K562 (cell line): Measurements from ENCODE around the gene USH2A.

Source experiments
- BMI1 ChIP-seq: fragments of 150-350 bp; IDR thresholded peaks from 2 replicates; pipeline ENCODE4 v1.6.1; 2014; ENCODE audit warnings: low read length
- ETV6 ChIP-seq, 3 experiments: fragments of 150-350 bp in 1 of 3; sonication (generic) in 1 of 3; formaldehyde crosslinking in 1 of 3; IDR thresholded peaks; 2 replicates each; pipeline versions ENCODE4 v1.6.1 to v1.8.0; 2014 to 2022; ENCODE audit warnings: borderline replicate concordance in 2 of 3, low read depth in 2 of 3, antibody characterized with exemption in 1 of 3, low read length in 1 of 3, mild to moderate bottlenecking in 1 of 3, missing genetic modification reagents in 1 of 3
- KLF16 ChIP-seq: IDR thresholded peaks from 2 replicates; pipeline ENCODE4 v1.6.1; 2016; ENCODE audit warnings: antibody characterized with exemption
- MTA3 ChIP-seq: fragments of 450-650 bp; formaldehyde crosslinking; IDR thresholded peaks from 2 replicates; pipeline ENCODE4 v1.6.1; 2017; ENCODE audit warnings: mild to moderate bottlenecking, borderline replicate concordance
- POLR2AphosphoS2 ChIP-seq: IDR thresholded peaks from 2 replicates; pipeline ENCODE4 v1.6.1; 2012; ENCODE audit warnings: low read length, improper control_type of control experiment
- PRMT5 ChIP-seq: sonication (generic); formaldehyde crosslinking; IDR thresholded peaks from 2 replicates; pipeline ENCODE4 v1.5.0; 2020; ENCODE audit warnings: missing genetic modification reagents
- RAD21 ChIP-seq, 2 experiments: fragments of 250-450 bp in 1 of 2; fragments of 450-650 bp in 1 of 2; sonication (Bioruptor Pico) in 1 of 2; formaldehyde crosslinking in 1 of 2; IDR thresholded peaks in 1 of 2; conservative IDR thresholded peaks in 1 of 2; 2 replicates each; pipeline versions ENCODE4 v1.4.0 to v1.8.0; 2020 to 2022; ENCODE audit warnings: mild to moderate bottlenecking in 2 of 2, moderate library complexity in 1 of 2
- RCOR1 ChIP-seq, 2 experiments: IDR thresholded peaks; 2 replicates each; pipeline ENCODE4 v1.6.1; 2012; ENCODE audit warnings: low read depth in 2 of 2, low read length in 2 of 2, borderline replicate concordance in 1 of 2, improper control_type of control experiment in 1 of 2
- ZC3H11A ChIP-seq: IDR thresholded peaks from 2 replicates; pipeline ENCODE4 v1.6.1; 2012; ENCODE audit warnings: low read depth, low read length, improper control_type of control experiment
- TF ChIP-seq, protein P1 (sequence below): sonication (generic); formaldehyde crosslinking; IDR thresholded peaks from 2 replicates; pipeline ENCODE4 v1.8.1; 2023; ENCODE audit warnings: mild to moderate bottlenecking, missing genetic modification reagents
- TF ChIP-seq, protein P2 (sequence below), 3 experiments: IDR thresholded peaks in 2 of 3; conservative IDR thresholded peaks in 1 of 3; 2 replicates each; pipeline ENCODE4 v1.5.1; 2011 to 2012; ENCODE audit warnings: low read length in 3 of 3, mild to moderate bottlenecking in 3 of 3, control low read depth in 2 of 3, improper control_type of control experiment in 1 of 3, inconsistent platforms in 1 of 3, low read depth in 1 of 3, mixed read lengths in 1 of 3, moderate library complexity in 1 of 3; ENCODE audit not compliant: insufficient read depth in 2 of 3
- TF ChIP-seq, protein P3 (sequence below): sonication (generic); formaldehyde crosslinking; IDR thresholded peaks from 2 replicates; pipeline ENCODE4 v1.8.0; 2022; ENCODE audit warnings: mild to moderate bottlenecking, missing genetic modification reagents
- TF ChIP-seq, protein P4 (sequence below): fragments of 250-450 bp; sonication (Bioruptor Pico); IDR thresholded peaks from 2 replicates; pipeline ENCODE4 v1.4.0; 2020

DNA sequence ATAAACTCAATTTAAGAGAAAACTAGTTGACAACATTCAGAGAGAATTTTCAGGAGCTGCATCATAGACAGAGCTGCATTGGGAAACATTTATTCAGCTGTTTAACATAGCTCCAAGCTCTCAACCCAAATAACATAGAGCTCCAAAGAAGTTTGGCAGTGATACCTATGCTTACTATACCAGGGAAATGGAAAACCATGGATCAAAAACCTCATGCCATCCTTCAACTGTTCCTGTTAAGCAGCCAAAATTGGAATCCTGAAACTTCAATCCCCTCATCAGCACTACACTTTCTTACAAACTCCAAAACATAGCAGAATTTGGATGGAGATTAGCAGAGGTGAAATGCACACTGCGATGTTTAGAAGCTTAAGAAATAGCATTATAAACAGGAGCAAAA lies 164.4 kb downstream of the USH2A start:
- TF ChIP-seq, protein P1, sequence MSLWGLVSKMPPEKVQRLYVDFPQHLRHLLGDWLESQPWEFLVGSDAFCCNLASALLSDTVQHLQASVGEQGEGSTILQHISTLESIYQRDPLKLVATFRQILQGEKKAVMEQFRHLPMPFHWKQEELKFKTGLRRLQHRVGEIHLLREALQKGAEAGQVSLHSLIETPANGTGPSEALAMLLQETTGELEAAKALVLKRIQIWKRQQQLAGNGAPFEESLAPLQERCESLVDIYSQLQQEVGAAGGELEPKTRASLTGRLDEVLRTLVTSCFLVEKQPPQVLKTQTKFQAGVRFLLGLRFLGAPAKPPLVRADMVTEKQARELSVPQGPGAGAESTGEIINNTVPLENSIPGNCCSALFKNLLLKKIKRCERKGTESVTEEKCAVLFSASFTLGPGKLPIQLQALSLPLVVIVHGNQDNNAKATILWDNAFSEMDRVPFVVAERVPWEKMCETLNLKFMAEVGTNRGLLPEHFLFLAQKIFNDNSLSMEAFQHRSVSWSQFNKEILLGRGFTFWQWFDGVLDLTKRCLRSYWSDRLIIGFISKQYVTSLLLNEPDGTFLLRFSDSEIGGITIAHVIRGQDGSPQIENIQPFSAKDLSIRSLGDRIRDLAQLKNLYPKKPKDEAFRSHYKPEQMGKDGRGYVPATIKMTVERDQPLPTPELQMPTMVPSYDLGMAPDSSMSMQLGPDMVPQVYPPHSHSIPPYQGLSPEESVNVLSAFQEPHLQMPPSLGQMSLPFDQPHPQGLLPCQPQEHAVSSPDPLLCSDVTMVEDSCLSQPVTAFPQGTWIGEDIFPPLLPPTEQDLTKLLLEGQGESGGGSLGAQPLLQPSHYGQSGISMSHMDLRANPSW (CRISPR knock-in tag): no peak
- TF ChIP-seq, protein P2, sequence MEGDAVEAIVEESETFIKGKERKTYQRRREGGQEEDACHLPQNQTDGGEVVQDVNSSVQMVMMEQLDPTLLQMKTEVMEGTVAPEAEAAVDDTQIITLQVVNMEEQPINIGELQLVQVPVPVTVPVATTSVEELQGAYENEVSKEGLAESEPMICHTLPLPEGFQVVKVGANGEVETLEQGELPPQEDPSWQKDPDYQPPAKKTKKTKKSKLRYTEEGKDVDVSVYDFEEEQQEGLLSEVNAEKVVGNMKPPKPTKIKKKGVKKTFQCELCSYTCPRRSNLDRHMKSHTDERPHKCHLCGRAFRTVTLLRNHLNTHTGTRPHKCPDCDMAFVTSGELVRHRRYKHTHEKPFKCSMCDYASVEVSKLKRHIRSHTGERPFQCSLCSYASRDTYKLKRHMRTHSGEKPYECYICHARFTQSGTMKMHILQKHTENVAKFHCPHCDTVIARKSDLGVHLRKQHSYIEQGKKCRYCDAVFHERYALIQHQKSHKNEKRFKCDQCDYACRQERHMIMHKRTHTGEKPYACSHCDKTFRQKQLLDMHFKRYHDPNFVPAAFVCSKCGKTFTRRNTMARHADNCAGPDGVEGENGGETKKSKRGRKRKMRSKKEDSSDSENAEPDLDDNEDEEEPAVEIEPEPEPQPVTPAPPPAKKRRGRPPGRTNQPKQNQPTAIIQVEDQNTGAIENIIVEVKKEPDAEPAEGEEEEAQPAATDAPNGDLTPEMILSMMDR (IDR thresholded peaks at IDR 0.05 in 2 of 3, conservative IDR thresholded peaks at IDR 0.05 in 1 of 3; ENCODE audit: insufficient read depth in 2 of 3, low read depth in 1 of 3, low read length in 3 of 3): no peak
- TF ChIP-seq BMI1 (no peak), ZC3H11A (no peak), MTA3 (no peak), ETV6 (IDR thresholded peaks at IDR 0.05; ENCODE audit: borderline replicate concordance in 1 of 2, low read depth in 2 of 2, low read length in 1 of 2) (no peak), ETV6 (CRISPR knock-in tag; IDR thresholded peaks at IDR 0.05; ENCODE audit: borderline replicate concordance) (no peak), PRMT5 (CRISPR knock-in tag) (no peak), RCOR1 (IDR thresholded peaks at IDR 0.05; ENCODE audit: borderline replicate concordance in 1 of 2, low read depth in 2 of 2, low read length in 2 of 2) (no peak), RAD21 (CRISPR knock-in tag; conservative IDR thresholded peaks at IDR 0.05 in 1 of 2, IDR thresholded peaks at IDR 0.05 in 1 of 2) (no peak), KLF16 (no peak), POLR2AphosphoS2 (no peak)
- TF ChIP-seq, protein P3, sequence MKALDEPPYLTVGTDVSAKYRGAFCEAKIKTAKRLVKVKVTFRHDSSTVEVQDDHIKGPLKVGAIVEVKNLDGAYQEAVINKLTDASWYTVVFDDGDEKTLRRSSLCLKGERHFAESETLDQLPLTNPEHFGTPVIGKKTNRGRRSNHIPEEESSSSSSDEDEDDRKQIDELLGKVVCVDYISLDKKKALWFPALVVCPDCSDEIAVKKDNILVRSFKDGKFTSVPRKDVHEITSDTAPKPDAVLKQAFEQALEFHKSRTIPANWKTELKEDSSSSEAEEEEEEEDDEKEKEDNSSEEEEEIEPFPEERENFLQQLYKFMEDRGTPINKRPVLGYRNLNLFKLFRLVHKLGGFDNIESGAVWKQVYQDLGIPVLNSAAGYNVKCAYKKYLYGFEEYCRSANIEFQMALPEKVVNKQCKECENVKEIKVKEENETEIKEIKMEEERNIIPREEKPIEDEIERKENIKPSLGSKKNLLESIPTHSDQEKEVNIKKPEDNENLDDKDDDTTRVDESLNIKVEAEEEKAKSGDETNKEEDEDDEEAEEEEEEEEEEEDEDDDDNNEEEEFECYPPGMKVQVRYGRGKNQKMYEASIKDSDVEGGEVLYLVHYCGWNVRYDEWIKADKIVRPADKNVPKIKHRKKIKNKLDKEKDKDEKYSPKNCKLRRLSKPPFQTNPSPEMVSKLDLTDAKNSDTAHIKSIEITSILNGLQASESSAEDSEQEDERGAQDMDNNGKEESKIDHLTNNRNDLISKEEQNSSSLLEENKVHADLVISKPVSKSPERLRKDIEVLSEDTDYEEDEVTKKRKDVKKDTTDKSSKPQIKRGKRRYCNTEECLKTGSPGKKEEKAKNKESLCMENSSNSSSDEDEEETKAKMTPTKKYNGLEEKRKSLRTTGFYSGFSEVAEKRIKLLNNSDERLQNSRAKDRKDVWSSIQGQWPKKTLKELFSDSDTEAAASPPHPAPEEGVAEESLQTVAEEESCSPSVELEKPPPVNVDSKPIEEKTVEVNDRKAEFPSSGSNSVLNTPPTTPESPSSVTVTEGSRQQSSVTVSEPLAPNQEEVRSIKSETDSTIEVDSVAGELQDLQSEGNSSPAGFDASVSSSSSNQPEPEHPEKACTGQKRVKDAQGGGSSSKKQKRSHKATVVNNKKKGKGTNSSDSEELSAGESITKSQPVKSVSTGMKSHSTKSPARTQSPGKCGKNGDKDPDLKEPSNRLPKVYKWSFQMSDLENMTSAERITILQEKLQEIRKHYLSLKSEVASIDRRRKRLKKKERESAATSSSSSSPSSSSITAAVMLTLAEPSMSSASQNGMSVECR (CRISPR knock-in tag): no peak
- TF ChIP-seq, protein P4, sequence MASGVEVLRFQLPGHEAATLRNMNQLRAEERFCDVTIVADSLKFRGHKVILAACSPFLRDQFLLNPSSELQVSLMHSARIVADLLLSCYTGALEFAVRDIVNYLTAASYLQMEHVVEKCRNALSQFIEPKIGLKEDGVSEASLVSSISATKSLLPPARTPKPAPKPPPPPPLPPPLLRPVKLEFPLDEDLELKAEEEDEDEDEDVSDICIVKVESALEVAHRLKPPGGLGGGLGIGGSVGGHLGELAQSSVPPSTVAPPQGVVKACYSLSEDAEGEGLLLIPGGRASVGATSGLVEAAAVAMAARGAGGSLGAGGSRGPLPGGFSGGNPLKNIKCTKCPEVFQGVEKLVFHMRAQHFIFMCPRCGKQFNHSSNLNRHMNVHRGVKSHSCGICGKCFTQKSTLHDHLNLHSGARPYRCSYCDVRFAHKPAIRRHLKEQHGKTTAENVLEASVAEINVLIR (CRISPR knock-in tag): no peak
